Fibroblast of mammary gland (primary cell): ENCODE data around the gene ZNRF3.
A peak's percentile ranks its signal among the peaks of the same experiment; 100 is the strongest.

ENCODE experiments used
- DNase-seq: peaks from one replicate; pipeline ENCODE4 v3.0.0-alpha.2; 2010; ENCODE audit warnings: low read depth
- H3K4me3 ChIP-seq: 2 replicates; pipeline ENCODE4 v1.5.1; 2011; ENCODE audit warnings: low read depth, mild to moderate bottlenecking, low read length, moderate library complexity; ENCODE audit not compliant: control insufficient read depth
- CTCF ChIP-seq: conservative IDR thresholded peaks from 2 replicates; pipeline ENCODE4 v1.5.1; 2011; ENCODE audit warnings: low read depth, low read length, inconsistent platforms; ENCODE audit not compliant: control insufficient read depth, insufficient read depth

ZNRF3 gene

GRCh38 chr22:29102300-29102699 is 218.9 kb downstream of the ZNRF3 start:
- TF ChIP-seq CTCF: no peak
- DNase-seq: no peak
- no peak overlapping the region for H3K4me3 ChIP-seq

GRCh38 chr22:29103121-29103520 is 219.7 kb downstream of the ZNRF3 start:
- TF ChIP-seq CTCF: no peak
- DNase-seq: no peak
- H3K4me3 ChIP-seq: no peak overlapping the region

- DNase-seq: peak; percentile 44
- no peak overlapping the region for H3K4me3 ChIP-seq
- no peak for TF ChIP-seq CTCF
Observed at GRCh38 chr22:29105468-29105867, 222.1 kb downstream of the ZNRF3 start.

- DNase-seq: no peak
- TF ChIP-seq CTCF: no peak
- H3K4me3 ChIP-seq: no peak overlapping the region
Observed at GRCh38 chr22:29106839-29107238, 223.5 kb downstream of the ZNRF3 start.
